GM12878 (cell line): ENCODE data around the gene ADAM19. TPM values are rescaled to one million over a fixed set of nuclear protein-coding genes. Genes with fewer than 3 reads are reported as not detected.

Experiments used
- ATAC-seq: fragments of 200-7000 bp; cut with Tn5 transposase; 3 replicates; pipeline ENCODE4 v1.9.1; 2020; ENCODE audit warnings: mild to moderate bottlenecking, moderate library complexity
- BruUV-seq: library from RNA; stranded (reverse); fragments of 400-500 nt; replicated peaks from 2 replicates; lab custom pipeline; 2021; lab: Mats Ljungman, UMichigan
- CTCF ChIA-PET: fragments of 300-600 bp; sonication (Branson Sonifier 250); formaldehyde crosslinking; extraction: SDS; loops from one replicate; lab custom pipeline; 2021; ENCODE audit warnings: inconsistent platforms; lab: Yijun Ruan, JAX
- POLR2A ChIA-PET: fragments of 350-600 bp; formaldehyde crosslinking; extraction: SDS; loops from one replicate; lab custom pipeline; 2021; ENCODE audit warnings: inconsistent platforms; lab: Charles Lee
- RAD21 ChIA-PET: fragments of 300-600 bp; sonication (Branson Sonifier 250); formaldehyde crosslinking; loops from one replicate; lab custom pipeline; 2023; ENCODE audit warnings: antibody characterized with exemption; ENCODE audit not compliant: unreplicated experiment; lab: Charles Lee
- SMC1A ChIA-PET: fragments of 300-600 bp; sonication (Branson Sonifier 250); formaldehyde crosslinking; loops from one replicate; lab custom pipeline; 2023; ENCODE audit not compliant: unreplicated experiment, uncharacterized antibody; lab: Charles Lee
- DNase-seq: peaks from one replicate; pipeline ENCODE4 v3.0.0-alpha.2; 2011; ENCODE audit warnings: low read depth, low spot score
- FAIRE-seq: peaks from 3 replicates; lab custom pipeline; 2011; peaks lifted over from hg19 to GRCh38; lab: Jason Lieb, UNC
- H2AFZ ChIP-seq: 2 replicates; pipeline ENCODE4 v1.6.0; 2011; ENCODE audit warnings: low read depth, low read length, control low read depth; ENCODE audit not compliant: control insufficient read depth
- H3K27ac ChIP-seq: 2 replicates; pipeline ENCODE4 v1.5.1; 2011; ENCODE audit warnings: control low read depth; ENCODE audit not compliant: control insufficient read depth, insufficient read depth
- H3K27me3 ChIP-seq, 2 experiments: replicated peaks in 1 of 2; 2 replicates each; pipeline versions ENCODE4 v1.6.0 to v1.6.1; 2011; ENCODE audit warnings: low read length in 1 of 2; ENCODE audit not compliant: control insufficient read depth in 2 of 2, insufficient read depth in 2 of 2
- H3K36me3 ChIP-seq, 2 experiments: 2 replicates each; pipeline ENCODE4 v1.5.1; 2011; ENCODE audit warnings: low read length in 1 of 2; ENCODE audit not compliant: control insufficient read depth in 2 of 2, insufficient read depth in 2 of 2
- H3K4me1 ChIP-seq: 2 replicates; pipeline ENCODE4 v1.6.1; 2011; ENCODE audit warnings: mild to moderate bottlenecking, low read length, moderate library complexity, mixed read lengths; ENCODE audit not compliant: control insufficient read depth, insufficient read depth
- H3K4me2 ChIP-seq: 2 replicates; pipeline ENCODE4 v1.6.0; 2011; ENCODE audit warnings: control low read depth; ENCODE audit not compliant: control insufficient read depth, insufficient read depth
- H3K4me3 ChIP-seq: fragments of 200-600 bp; sonication (generic); 2 replicates; pipeline ENCODE4 v1.5.1; 2016
- H3K79me2 ChIP-seq: 2 replicates; pipeline ENCODE4 v1.6.0; 2011; ENCODE audit warnings: low read length; ENCODE audit not compliant: control insufficient read depth, insufficient read depth
- H3K9ac ChIP-seq: 2 replicates; pipeline ENCODE4 v1.8.0; 2011; ENCODE audit warnings: low read length, control low read depth, mixed read lengths; ENCODE audit not compliant: control insufficient read depth, insufficient read depth
- H3K9me3 ChIP-seq: replicated peaks from 3 replicates; pipeline ENCODE4 v1.5.1; 2011; ENCODE audit warnings: mild to moderate bottlenecking, low read length; ENCODE audit not compliant: control insufficient read depth, insufficient read depth
- H4K20me1 ChIP-seq: 2 replicates; pipeline ENCODE4 v1.6.0; 2011; ENCODE audit not compliant: control insufficient read depth, insufficient read depth
- BHLHE40 ChIP-seq, 2 experiments: fragments of 450-650 bp in 1 of 2; IDR thresholded peaks; 2 replicates each; pipeline ENCODE4 v1.6.1; 2011 to 2017; ENCODE audit warnings: low read depth in 2 of 2, borderline replicate concordance in 1 of 2, improper control_type of control experiment in 1 of 2, low read length in 1 of 2, mild to moderate bottlenecking in 1 of 2
- DPF2 ChIP-seq: fragments of 450-650 bp; IDR thresholded peaks from 2 replicates; pipeline ENCODE4 v1.6.1; 2017; ENCODE audit warnings: mild to moderate bottlenecking
- E2F4 ChIP-seq: IDR thresholded peaks from 2 replicates; pipeline ENCODE4 v1.6.1; 2012; ENCODE audit warnings: low read depth, low read length, improper control_type of control experiment
- EZH2 ChIP-seq: IDR thresholded peaks from 2 replicates; pipeline ENCODE4 v1.6.1; 2012; ENCODE audit warnings: low read depth, mild to moderate bottlenecking, control low read depth, inconsistent platforms, low read length, borderline replicate concordance; ENCODE audit not compliant: control insufficient read depth
- FOXK2 ChIP-seq: fragments of 450-650 bp; IDR thresholded peaks from 2 replicates; pipeline ENCODE4 v1.6.1; 2017; ENCODE audit warnings: mild to moderate bottlenecking, moderate library complexity
- HCFC1 ChIP-seq: fragments of 150-350 bp; IDR thresholded peaks from 2 replicates; pipeline ENCODE4 v1.6.1; 2014; ENCODE audit warnings: low read length
- MTA3 ChIP-seq: IDR thresholded peaks from 2 replicates; pipeline ENCODE4 v1.6.1; 2012; ENCODE audit warnings: low read length, inconsistent platforms, borderline replicate concordance
- NFIC ChIP-seq: IDR thresholded peaks from 2 replicates; pipeline ENCODE4 v1.6.1; 2012; ENCODE audit warnings: low read depth, mild to moderate bottlenecking, inconsistent platforms, low read length, moderate library complexity
- NFYA ChIP-seq: IDR thresholded peaks from 2 replicates; pipeline ENCODE4 v1.6.1; 2011; ENCODE audit warnings: low read depth, mild to moderate bottlenecking, low read length, improper control_type of control experiment, borderline replicate concordance
- RBBP5 ChIP-seq: fragments of 200-600 bp; sonication (generic); conservative IDR thresholded peaks from 2 replicates; pipeline ENCODE4 v1.6.1; 2016
- RCOR1 ChIP-seq: conservative IDR thresholded peaks from 2 replicates; pipeline ENCODE4 v1.6.1; 2012; ENCODE audit warnings: low read depth, low read length, improper control_type of control experiment
- SKIL ChIP-seq: fragments of 450-650 bp; IDR thresholded peaks from 2 replicates; pipeline ENCODE4 v1.6.1; 2017; ENCODE audit warnings: mild to moderate bottlenecking, low read depth, inconsistent platforms; ENCODE audit not compliant: poor library complexity, severe bottlenecking
- TARDBP ChIP-seq: IDR thresholded peaks from 2 replicates; pipeline ENCODE4 v1.6.1; 2016; ENCODE audit warnings: borderline replicate concordance
- TCF7 ChIP-seq: IDR thresholded peaks from 2 replicates; pipeline ENCODE4 v1.6.1; 2014; ENCODE audit warnings: antibody characterized with exemption, borderline replicate concordance
- USF1 ChIP-seq: IDR thresholded peaks from 2 replicates; pipeline ENCODE4 v1.6.1; 2011; ENCODE audit warnings: borderline replicate concordance, low read depth, mild to moderate bottlenecking, moderate library complexity, mixed read lengths, low read length; ENCODE audit not compliant: insufficient read depth; ENCODE audit errors: extremely low read length
- ZBED1 ChIP-seq: IDR thresholded peaks from 2 replicates; pipeline ENCODE4 v1.6.1; 2016; ENCODE audit warnings: borderline replicate concordance
- WGBS: methylation state at CpG from one replicate; pipeline ENCODE4 v1.1.6; 2016; ENCODE audit warnings: low lambda C conversion rate; ENCODE audit not compliant: insufficient replicate concordance, insufficient coverage; ENCODE audit errors: missing lambda C conversion rate; 5-methylcytosine and 5-hydroxymethylcytosine counted together
- in situ Hi-C: fragments of 300-500 bp; cut with MboI; formaldehyde crosslinking; loops from 9 replicates; pipeline ENCODE4 v1.14.3; 2018; ENCODE audit warnings: mixed read lengths
- intact Hi-C: fragments of 100-400 bp; cut with micrococcal nuclease; formaldehyde crosslinking; loops from one replicate; pipeline ENCODE4 v1.14.2; 2022; ENCODE audit not compliant: unreplicated experiment
- polyA plus RNA-seq, 11 experiments: library from polyadenylated mRNA; depleted of rRNA in 4 of 11; unstranded in 6 of 11; stranded (reverse) in 5 of 11; fragments of >200 nt; fragmentation: Nextera tagmentation in 4 of 11; fragmentation: Illumina TruSeq in 1 of 11; extraction: Ambion mirVana in 4 of 11; extraction: Trizol in 1 of 11; gene quantifications; 1 replicate in 1 of 11; 2 replicates in 10 of 11; pipeline versions ENCODE4 v1.2.1 to v1.2.3, GENCODE V29; 2011 to 2016; ENCODE audit warnings: inconsistent platforms in 2 of 11, missing spikeins in 2 of 11, low read depth in 1 of 11
- total RNA-seq, 4 experiments: library from RNA; depleted of rRNA in 3 of 4; stranded (reverse); fragments of >200 nt in 3 of 4; fragmentation: Illumina TruSeq in 1 of 4; extraction: Trizol in 1 of 4; gene quantifications; 2 replicates each; pipeline versions ENCODE4 v1.2.1 to v1.2.3, GENCODE V29; 2013 to 2021
- TF ChIP-seq, protein P1 (sequence below): fragments of 450-650 bp; IDR thresholded peaks from 2 replicates; pipeline ENCODE4 v1.6.1; 2016; ENCODE audit warnings: mild to moderate bottlenecking

Gene ADAM19
- total and polyA plus RNA-seq, 10 of the 15 experiments (the other 5 are each of a cell fraction or from before 2014, with no cell fraction given), result 16.0 to 92.8 (median 44.7) TPM

DNA sequence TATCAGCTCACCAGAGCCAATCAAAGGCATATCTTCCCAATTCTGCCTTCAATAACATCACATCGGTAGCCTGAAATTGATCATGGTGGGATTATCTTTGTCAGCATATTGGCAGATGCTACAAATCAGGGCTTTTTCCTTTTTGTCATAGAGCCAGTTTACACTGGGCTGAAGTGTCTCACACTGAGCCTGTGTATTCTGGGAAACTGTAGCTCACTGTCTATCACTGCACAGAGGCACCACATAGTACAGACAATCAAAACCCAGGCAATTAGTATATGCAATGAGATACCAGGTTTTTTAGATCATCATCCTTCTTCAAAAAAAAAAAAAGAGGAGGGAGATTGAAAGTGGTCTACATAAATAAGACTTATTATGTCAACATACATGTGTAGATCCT is 46.6 kb downstream of the ADAM19 start:
- Histone ChIP-seq H3K4me1 (peaks cover 7% of the 10 kb centered on the region), H2AFZ (no peak overlapping the region), H3K9me3 (no peaks in the 10 kb centered on the region; the same call in 2 of the 3 replicates), H3K27ac (no peak overlapping the region), H3K4me2 (no peak overlapping the region), H3K9ac (no peak overlapping the region), H3K36me3 (peaks cover 12 to 17% of the 10 kb centered on the region in 2 experiments; a peak in 3 of 4 replicates), H3K4me3 (no peak overlapping the region), H4K20me1 (no peaks in the 10 kb centered on the region), H3K79me2 (no peaks in the 10 kb centered on the region), H3K27me3 (no peaks in the 10 kb centered on the region)
- in situ Hi-C loops, result no loop called here
- RAD21 ChIA-PET, result no interaction called here
- WGBS, result 42% methylated on average over 1 of the region's 1 CpG
- BruUV-seq, result no TSS peak
- DNase-seq (no peak), FAIRE-seq (no peak), ATAC-seq (no peak)
- intact Hi-C loops, result no loop called here
- CTCF ChIA-PET, result interaction anchor here (0.5 to 0.8 kb wide), 2 partner anchors 40 to 64 kb away, joined by 3 read pairs; no protein-coding TSS in a partner anchor
- SMC1A ChIA-PET, result no interaction called here
- POLR2A ChIA-PET, result interaction anchor here (0.6 kb wide), 1 partner anchor 64 kb away, joined by 4 read pairs; no protein-coding TSS in a partner anchor
- TF ChIP-seq HCFC1 (no peak), USF1 (no peak), FOXK2 (no peak), ZBED1 (no peak), NFIC (no peak), RBBP5 (no peak), TCF7 (no peak), DPF2 (no peak), EZH2 (no peak), BHLHE40 (IDR thresholded peaks at IDR 0.05; ENCODE audit: borderline replicate concordance in 1 of 2, low read depth in 2 of 2, low read length in 1 of 2) (no peak), MTA3 (no peak), SKIL (no peak), E2F4 (no peak), RCOR1 (no peak), NFYA (no peak), TARDBP (no peak)
- TF ChIP-seq, protein P1, sequence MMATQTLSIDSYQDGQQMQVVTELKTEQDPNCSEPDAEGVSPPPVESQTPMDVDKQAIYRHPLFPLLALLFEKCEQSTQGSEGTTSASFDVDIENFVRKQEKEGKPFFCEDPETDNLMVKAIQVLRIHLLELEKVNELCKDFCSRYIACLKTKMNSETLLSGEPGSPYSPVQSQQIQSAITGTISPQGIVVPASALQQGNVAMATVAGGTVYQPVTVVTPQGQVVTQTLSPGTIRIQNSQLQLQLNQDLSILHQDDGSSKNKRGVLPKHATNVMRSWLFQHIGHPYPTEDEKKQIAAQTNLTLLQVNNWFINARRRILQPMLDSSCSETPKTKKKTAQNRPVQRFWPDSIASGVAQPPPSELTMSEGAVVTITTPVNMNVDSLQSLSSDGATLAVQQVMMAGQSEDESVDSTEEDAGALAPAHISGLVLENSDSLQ, result no peak
